ENCODE measurements around the gene TOR4A. TPM values are rescaled to one million over a fixed set of nuclear protein-coding genes. Genes with fewer than 3 reads are reported as not detected.

Gene TOR4A
- total and polyA plus RNA-seq, 2 donors from 2014 or later = 4.9 to 23.8 TPM

- TF ChIP-seq CTCF (IDR thresholded peaks at IDR 0.05; ENCODE audit: borderline replicate concordance, extremely low read depth, insufficient read depth) = no peak
- peak in 2 of 5 donors; percentile 43 to 75 for DNase-seq
- H3K27ac ChIP-seq (ENCODE audit: low read depth in 2 of 2, low read length in 2 of 2) = no peak overlapping the region
- intact Hi-C loops (cut with DNase I) = no loop called here
- H3K4me1 ChIP-seq (ENCODE audit: control insufficient read depth in 2 of 3, insufficient read depth in 2 of 3, low read depth in 1 of 3, low read length in 3 of 3) = peaks cover 0 to 23% (median 7%) of the 10 kb centered on the region in 3 donors
- no peak overlapping the region for H3K4me3 ChIP-seq (ENCODE audit: low read length in 3 of 3)
- H3K27me3 ChIP-seq (ENCODE audit: control insufficient read depth, insufficient read depth, low read length) = no peaks in the 10 kb centered on the region
- no peak for FAIRE-seq
- no peaks in the 10 kb centered on the region for H3K36me3 ChIP-seq (ENCODE audit: control insufficient read depth in 2 of 3, insufficient read depth in 3 of 3, low read length in 3 of 3)
- no peaks in the 10 kb centered on the region for H3K9me3 ChIP-seq (ENCODE audit: control insufficient read depth in 2 of 3, insufficient read depth in 1 of 3, low read length in 3 of 3)
- no peak overlapping the region for H3K9ac ChIP-seq (ENCODE audit: low read length in 3 of 3)
These were observed 2.4 kb downstream of the TOR4A start for GRCh38 chr9:137279741-137280473.

GRCh38 chr9:137280474-137281344 lies 3.2 kb downstream of the TOR4A start:
- Histone ChIP-seq H3K9ac (ENCODE audit: low read length in 3 of 3) (no peak overlapping the region), H3K9me3 (ENCODE audit: control insufficient read depth in 2 of 3, insufficient read depth in 1 of 3, low read length in 3 of 3) (no peaks in the 10 kb centered on the region), H3K4me3 (ENCODE audit: low read length in 3 of 3) (no peak overlapping the region), H3K27me3 (ENCODE audit: control insufficient read depth, insufficient read depth, low read length) (no peaks in the 10 kb centered on the region), H3K36me3 (ENCODE audit: control insufficient read depth in 2 of 3, insufficient read depth in 3 of 3, low read length in 3 of 3) (no peaks in the 10 kb centered on the region), H3K4me1 (ENCODE audit: control insufficient read depth in 2 of 3, insufficient read depth in 2 of 3, low read depth in 1 of 3, low read length in 3 of 3) (peaks cover 0 to 19% (median 7%) of the 10 kb centered on the region in 3 donors), H3K27ac (ENCODE audit: low read depth in 2 of 2, low read length in 2 of 2) (no peak overlapping the region)
- DNase-seq (peak in 3 of 5 donors; percentile 40 to 73 (median 72)), FAIRE-seq (no peak)
- intact Hi-C loops (cut with DNase I) = no loop called here
- TF ChIP-seq CTCF (IDR thresholded peaks at IDR 0.05; ENCODE audit: borderline replicate concordance, extremely low read depth, insufficient read depth) = peak; percentile 4

- intact Hi-C loops (cut with DNase I) = no loop called here
- Histone ChIP-seq H3K36me3 (ENCODE audit: control insufficient read depth in 2 of 3, insufficient read depth in 3 of 3, low read length in 3 of 3) (no peaks in the 10 kb centered on the region), H3K9me3 (ENCODE audit: control insufficient read depth in 2 of 3, insufficient read depth in 1 of 3, low read length in 3 of 3) (no peaks in the 10 kb centered on the region), H3K4me1 (ENCODE audit: control insufficient read depth in 2 of 3, insufficient read depth in 2 of 3, low read depth in 1 of 3, low read length in 3 of 3) (peaks cover 0 to 10% (median 6%) of the 10 kb centered on the region in 3 donors), H3K27ac (ENCODE audit: low read depth in 2 of 2, low read length in 2 of 2) (no peak overlapping the region), H3K9ac (ENCODE audit: low read length in 3 of 3) (no peak overlapping the region), H3K4me3 (ENCODE audit: low read length in 3 of 3) (no peak overlapping the region), H3K27me3 (ENCODE audit: control insufficient read depth, insufficient read depth, low read length) (no peaks in the 10 kb centered on the region)
- peak; percentile 21 to 69 (median 54) for DNase-seq
- FAIRE-seq = no peak
- TF ChIP-seq CTCF (IDR thresholded peaks at IDR 0.05; ENCODE audit: borderline replicate concordance, extremely low read depth, insufficient read depth) = no peak
These were observed 4.0 kb downstream of the TOR4A start for GRCh38 chr9:137281345-137282116.
